K562 (cell line): ENCODE data around the gene CCNY. TPM values are rescaled to one million over a fixed set of nuclear protein-coding genes. Genes with fewer than 3 reads are reported as not detected.

Experiments
- ATAC-seq: fragments of 200-7000 bp; cut with Tn5 transposase; 3 replicates; pipeline ENCODE4 v1.9.1; 2020; ENCODE audit warnings: moderate library complexity
- BruUV-seq: library from RNA; stranded (reverse); fragments of 400-500 nt; replicated peaks from 2 replicates; lab custom pipeline; 2021; lab: Mats Ljungman, UMichigan
- CTCF ChIA-PET: fragments of 300-600 bp; formaldehyde crosslinking; extraction: SDS; loops from one replicate; lab custom pipeline; 2021; ENCODE audit warnings: low intra/inter-chr PET ratio; lab: Yijun Ruan, JAX
- POLR2A ChIA-PET: fragments of 300-600, 350-650 bp; sonication (Branson Sonifier 250); formaldehyde crosslinking; extraction: SDS; loops from one replicate; lab custom pipeline; 2021; ENCODE audit warnings: antibody characterized with exemption, inconsistent platforms; lab: Yijun Ruan, JAX
- DNase-seq, 4 experiments: peaks; one replicate each; pipeline versions ENCODE4 v3.0.0 to v3.0.0-alpha.2; 2011 to 2018; ENCODE audit warnings: low spot score in 3 of 4, mixed read lengths in 3 of 4; ENCODE audit errors: extremely low read depth in 1 of 4
- FAIRE-seq: peaks from 2 replicates; lab custom pipeline; 2011; peaks lifted over from hg19 to GRCh38; lab: Jason Lieb, UNC
- H2AFZ ChIP-seq: 2 replicates; pipeline ENCODE4 v1.6.0; 2011; ENCODE audit warnings: low read depth, low read length, control low read depth, inconsistent platforms
- H3K27ac ChIP-seq: fragments of 200-600 bp; 3 replicates; pipeline ENCODE4 v1.8.0; 2011; ENCODE audit warnings: low read depth, mild to moderate bottlenecking, control low read depth, inconsistent platforms, low read length, moderate library complexity, mixed read lengths; ENCODE audit errors: extremely low read depth
- H3K27me3 ChIP-seq, 2 experiments: fragments of 300-600 bp in 1 of 2; 2 replicates in 1 of 2; 3 replicates in 1 of 2; pipeline versions ENCODE4 v1.6.0 to v1.8.0; 2011; ENCODE audit warnings: inconsistent platforms in 2 of 2, low read length in 2 of 2, mild to moderate bottlenecking in 1 of 2, mixed read lengths in 1 of 2, moderate library complexity in 1 of 2; ENCODE audit not compliant: control insufficient read depth in 2 of 2, insufficient read depth in 2 of 2
- H3K36me3 ChIP-seq: fragments of 300-600 bp; 3 replicates; pipeline ENCODE4 v1.8.0; 2011; ENCODE audit warnings: mild to moderate bottlenecking, low read length, inconsistent platforms; ENCODE audit not compliant: control insufficient read depth, insufficient read depth
- H3K4me1 ChIP-seq, 2 experiments: fragments of 200-600 bp in 1 of 2; replicated peaks in 1 of 2; 2 replicates in 1 of 2; 3 replicates in 1 of 2; pipeline versions ENCODE4 v1.5.1 to v1.8.0; 2011; ENCODE audit warnings: inconsistent platforms in 2 of 2, low read length in 2 of 2, mild to moderate bottlenecking in 1 of 2, mixed read lengths in 1 of 2, moderate library complexity in 1 of 2; ENCODE audit not compliant: control insufficient read depth in 2 of 2, insufficient read depth in 2 of 2
- H3K4me2 ChIP-seq: 2 replicates; pipeline ENCODE4 v1.6.1; 2011; ENCODE audit warnings: low read length, control low read depth, inconsistent platforms, mixed read lengths; ENCODE audit not compliant: insufficient read depth
- H3K4me3 ChIP-seq: fragments of 200-600 bp; sonication (generic), shearing (Covaris generic); 2 replicates; pipeline ENCODE4 v1.5.1; 2016; ENCODE audit warnings: control low read depth, inconsistent platforms
- H3K79me2 ChIP-seq: fragments of 200-600 bp; 3 replicates; pipeline ENCODE4 v1.8.0; 2011; ENCODE audit warnings: low read length, inconsistent platforms; ENCODE audit not compliant: control insufficient read depth, insufficient read depth
- H3K9ac ChIP-seq, 2 experiments: 2 replicates each; pipeline versions ENCODE4 v1.6.0 to v1.6.1; 2011; ENCODE audit warnings: low read depth in 2 of 2, low read length in 2 of 2, control low read depth in 1 of 2, inconsistent platforms in 1 of 2, mild to moderate bottlenecking in 1 of 2, mixed read lengths in 1 of 2; ENCODE audit not compliant: insufficient read depth in 1 of 2
- H3K9me1 ChIP-seq: one replicate; pipeline ENCODE4 v1.6.0; 2011; ENCODE audit warnings: inconsistent platforms, mild to moderate bottlenecking, low read length, moderate library complexity; ENCODE audit not compliant: control insufficient read depth, insufficient read depth
- H3K9me3 ChIP-seq: replicated peaks from 2 replicates; pipeline ENCODE4 v1.5.1; 2011; ENCODE audit warnings: low read depth, low read length, inconsistent platforms; ENCODE audit not compliant: control insufficient read depth, insufficient read depth
- H4K20me1 ChIP-seq: replicated peaks from 2 replicates; pipeline ENCODE4 v1.6.1; 2011; ENCODE audit warnings: low read length, inconsistent platforms, mixed read lengths; ENCODE audit not compliant: control insufficient read depth, insufficient read depth
- KDM2B ChIP-seq: fragments of 250-450 bp; sonication (Bioruptor Pico); IDR thresholded peaks from 2 replicates; pipeline ENCODE4 v1.8.0; 2021; ENCODE audit warnings: mild to moderate bottlenecking, moderate library complexity
- KDM4B ChIP-seq, 2 experiments: fragments of 450-650 bp in 1 of 2; sonication (generic) in 1 of 2; IDR thresholded peaks; 2 replicates each; pipeline ENCODE4 v1.6.1; 2016 to 2017; ENCODE audit warnings: borderline replicate concordance in 2 of 2, antibody characterized with exemption in 1 of 2, low read depth in 1 of 2, mild to moderate bottlenecking in 1 of 2
- TAF9B ChIP-seq: fragments of 450-650 bp; IDR thresholded peaks from 2 replicates; pipeline ENCODE4 v1.6.1; 2018; ENCODE audit warnings: mild to moderate bottlenecking; ENCODE audit not compliant: partially characterized antibody
- WGBS: fragments of 100-300 bp; shearing (Covaris generic); methylation state at CpG from one replicate; pipeline ENCODE4 v1.1.6; 2016; ENCODE audit warnings: low coverage, mixed read lengths; ENCODE audit not compliant: insufficient coverage; ENCODE audit errors: missing lambda C conversion rate; 5-methylcytosine and 5-hydroxymethylcytosine counted together
- in situ Hi-C: fragments of 300-500 bp; cut with MboI; formaldehyde crosslinking; loops from 4 replicates; pipeline ENCODE4 v1.15.0; 2018; ENCODE audit warnings: inconsistent platforms, mixed read lengths
- intact Hi-C: fragments of 100-400 bp; cut with micrococcal nuclease; formaldehyde crosslinking; loops from 2 replicates; pipeline ENCODE4 v1.14.2; 2022
- polyA plus RNA-seq, 8 experiments: library from polyadenylated mRNA; depleted of rRNA in 4 of 8; stranded (reverse) in 5 of 8; unstranded in 3 of 8; fragments of >200 nt; fragmentation: Nextera tagmentation in 2 of 8; fragmentation: Illumina TruSeq in 1 of 8; extraction: Ambion mirVana in 2 of 8; extraction: Trizol in 1 of 8; gene quantifications; 2 replicates each; pipeline versions ENCODE4 v1.2.1 to v1.2.3, GENCODE V29; 2011 to 2014; ENCODE audit warnings: inconsistent platforms in 1 of 8, missing spikeins in 1 of 8
- total RNA-seq, 7 experiments: library from RNA; depleted of rRNA in 6 of 7; stranded (reverse); fragments of >200 nt in 6 of 7; fragmentation: Illumina TruSeq in 2 of 7; extraction: Trizol in 2 of 7; gene quantifications; 2 replicates each; pipeline versions ENCODE4 v1.2.1 to v1.2.3, GENCODE V29; 2011 to 2021; ENCODE audit warnings: low replicate concordance in 1 of 7
- TF ChIP-seq, protein P1 (sequence below): fragments of 250-450 bp; sonication (Bioruptor Pico); IDR thresholded peaks from 2 replicates; pipeline ENCODE4 v1.4.0; 2020; ENCODE audit warnings: mild to moderate bottlenecking, moderate library complexity, borderline replicate concordance
- TF ChIP-seq, protein P2 (sequence below): fragments of 250-450 bp; sonication (Bioruptor Pico); IDR thresholded peaks from 2 replicates; pipeline ENCODE4 v1.8.0; 2021; ENCODE audit warnings: mild to moderate bottlenecking, moderate library complexity

Gene CCNY
- total and polyA plus RNA-seq, 9 of the 15 experiments (the other 6 are each of a cell fraction or from before 2014, with no cell fraction given) = 8.4 to 109 (median 38.6) TPM

- TF ChIP-seq KDM2B (CRISPR knock-in tag) = no peak
- TF ChIP-seq, all 486 proteins: peak for 87
Observed at GRCh38 chr10:35413985-35414861, 77.9 kb downstream of the CCNY start (continued).

GRCh38 chr10:35415505-35415904 lies 79.2 kb downstream of the CCNY start:
- POLR2A ChIA-PET = interaction anchor here (1.1 kb wide), 1 partner anchor 17 kb away, joined by 3 read pairs; no protein-coding TSS in a partner anchor
- Histone ChIP-seq H3K27ac (no peak overlapping the region), H3K9me3 (no peaks in the 10 kb centered on the region), H3K4me2 (no peak overlapping the region), H3K79me2 (peaks cover 98% of the 10 kb centered on the region), H3K9ac (peak overlapping the region in 1 of 2 experiments; percentile 1; a peak in 1 of 4 replicates), H3K4me3 (no peak overlapping the region), H3K27me3 (no peaks in the 10 kb centered on the region), H3K36me3 (no peaks in the 10 kb centered on the region), H2AFZ (no peak overlapping the region), H3K9me1 (peaks cover 8% of the 10 kb centered on the region), H4K20me1 (peaks cover 58% of the 10 kb centered on the region), H3K4me1 (peaks cover 24 to 47% of the 10 kb centered on the region in 2 experiments)
- BruUV-seq = no TSS peak
- no peak for FAIRE-seq
- CTCF ChIA-PET = no interaction called here
- in situ Hi-C loops = no loop called here
- 90% methylated on average over 5 of the region's 5 CpGs for WGBS
- intact Hi-C loops = no loop called here
- no peak for ATAC-seq
- DNase-seq = no peak
- TF ChIP-seq KDM4B (IDR thresholded peaks at IDR 0.05; ENCODE audit: borderline replicate concordance in 2 of 2, low read depth in 1 of 2) = no peak
- TF ChIP-seq, protein P1, sequence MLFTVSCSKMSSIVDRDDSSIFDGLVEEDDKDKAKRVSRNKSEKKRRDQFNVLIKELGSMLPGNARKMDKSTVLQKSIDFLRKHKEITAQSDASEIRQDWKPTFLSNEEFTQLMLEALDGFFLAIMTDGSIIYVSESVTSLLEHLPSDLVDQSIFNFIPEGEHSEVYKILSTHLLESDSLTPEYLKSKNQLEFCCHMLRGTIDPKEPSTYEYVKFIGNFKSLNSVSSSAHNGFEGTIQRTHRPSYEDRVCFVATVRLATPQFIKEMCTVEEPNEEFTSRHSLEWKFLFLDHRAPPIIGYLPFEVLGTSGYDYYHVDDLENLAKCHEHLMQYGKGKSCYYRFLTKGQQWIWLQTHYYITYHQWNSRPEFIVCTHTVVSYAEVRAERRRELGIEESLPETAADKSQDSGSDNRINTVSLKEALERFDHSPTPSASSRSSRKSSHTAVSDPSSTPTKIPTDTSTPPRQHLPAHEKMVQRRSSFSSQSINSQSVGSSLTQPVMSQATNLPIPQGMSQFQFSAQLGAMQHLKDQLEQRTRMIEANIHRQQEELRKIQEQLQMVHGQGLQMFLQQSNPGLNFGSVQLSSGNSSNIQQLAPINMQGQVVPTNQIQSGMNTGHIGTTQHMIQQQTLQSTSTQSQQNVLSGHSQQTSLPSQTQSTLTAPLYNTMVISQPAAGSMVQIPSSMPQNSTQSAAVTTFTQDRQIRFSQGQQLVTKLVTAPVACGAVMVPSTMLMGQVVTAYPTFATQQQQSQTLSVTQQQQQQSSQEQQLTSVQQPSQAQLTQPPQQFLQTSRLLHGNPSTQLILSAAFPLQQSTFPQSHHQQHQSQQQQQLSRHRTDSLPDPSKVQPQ (CRISPR knock-in tag) = no peak
- no peak for TF ChIP-seq TAF9B
- TF ChIP-seq, protein P2, sequence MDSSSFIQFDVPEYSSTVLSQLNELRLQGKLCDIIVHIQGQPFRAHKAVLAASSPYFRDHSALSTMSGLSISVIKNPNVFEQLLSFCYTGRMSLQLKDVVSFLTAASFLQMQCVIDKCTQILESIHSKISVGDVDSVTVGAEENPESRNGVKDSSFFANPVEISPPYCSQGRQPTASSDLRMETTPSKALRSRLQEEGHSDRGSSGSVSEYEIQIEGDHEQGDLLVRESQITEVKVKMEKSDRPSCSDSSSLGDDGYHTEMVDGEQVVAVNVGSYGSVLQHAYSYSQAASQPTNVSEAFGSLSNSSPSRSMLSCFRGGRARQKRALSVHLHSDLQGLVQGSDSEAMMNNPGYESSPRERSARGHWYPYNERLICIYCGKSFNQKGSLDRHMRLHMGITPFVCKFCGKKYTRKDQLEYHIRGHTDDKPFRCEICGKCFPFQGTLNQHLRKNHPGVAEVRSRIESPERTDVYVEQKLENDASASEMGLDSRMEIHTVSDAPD = no peak
